ENCODE measurements around the gene ADGRA1. TPM values are rescaled to one million over a fixed set of nuclear protein-coding genes. Genes with fewer than 3 reads are reported as not detected.

The ADGRA1 gene
- total and polyA plus RNA-seq, 2 experiments from 2014 or later: 0.23 to 0.52 TPM

DNA sequence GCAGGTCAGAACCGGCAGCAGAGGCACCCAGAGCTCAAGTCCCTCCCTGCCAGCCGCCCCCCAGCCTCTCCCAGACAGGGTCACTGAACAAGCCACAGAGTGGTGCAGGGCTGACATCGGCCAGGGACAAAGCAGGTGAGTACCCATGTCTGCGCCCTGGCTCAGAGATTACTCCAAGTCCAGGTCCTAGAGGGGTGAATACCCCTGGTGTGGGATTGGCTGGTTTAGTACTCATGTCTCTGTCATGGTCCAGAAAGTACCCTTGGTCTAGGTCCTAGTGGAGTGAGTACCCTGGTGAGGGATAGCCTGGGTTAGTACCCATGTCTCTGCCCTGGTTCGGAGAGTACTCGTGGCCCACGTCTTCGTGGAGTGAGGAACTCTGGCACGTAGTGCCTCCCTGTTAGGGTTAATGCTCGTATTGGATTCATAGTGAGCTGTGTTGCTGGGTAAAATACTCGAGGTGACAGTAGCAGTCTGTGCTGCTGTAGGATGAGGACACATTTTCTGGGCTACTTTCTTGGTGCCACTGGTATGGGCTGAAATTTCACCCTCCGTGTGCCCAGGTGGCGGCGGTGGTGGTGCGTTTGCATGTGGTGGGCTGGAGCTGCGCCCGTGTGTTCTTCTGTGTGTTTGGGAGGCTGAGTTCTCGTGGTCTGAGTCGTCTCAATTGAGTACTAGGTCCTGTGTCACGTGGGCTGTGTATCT lies 46.8 kb downstream of the ADGRA1 start (continued):
- TF ChIP-seq, protein P1, sequence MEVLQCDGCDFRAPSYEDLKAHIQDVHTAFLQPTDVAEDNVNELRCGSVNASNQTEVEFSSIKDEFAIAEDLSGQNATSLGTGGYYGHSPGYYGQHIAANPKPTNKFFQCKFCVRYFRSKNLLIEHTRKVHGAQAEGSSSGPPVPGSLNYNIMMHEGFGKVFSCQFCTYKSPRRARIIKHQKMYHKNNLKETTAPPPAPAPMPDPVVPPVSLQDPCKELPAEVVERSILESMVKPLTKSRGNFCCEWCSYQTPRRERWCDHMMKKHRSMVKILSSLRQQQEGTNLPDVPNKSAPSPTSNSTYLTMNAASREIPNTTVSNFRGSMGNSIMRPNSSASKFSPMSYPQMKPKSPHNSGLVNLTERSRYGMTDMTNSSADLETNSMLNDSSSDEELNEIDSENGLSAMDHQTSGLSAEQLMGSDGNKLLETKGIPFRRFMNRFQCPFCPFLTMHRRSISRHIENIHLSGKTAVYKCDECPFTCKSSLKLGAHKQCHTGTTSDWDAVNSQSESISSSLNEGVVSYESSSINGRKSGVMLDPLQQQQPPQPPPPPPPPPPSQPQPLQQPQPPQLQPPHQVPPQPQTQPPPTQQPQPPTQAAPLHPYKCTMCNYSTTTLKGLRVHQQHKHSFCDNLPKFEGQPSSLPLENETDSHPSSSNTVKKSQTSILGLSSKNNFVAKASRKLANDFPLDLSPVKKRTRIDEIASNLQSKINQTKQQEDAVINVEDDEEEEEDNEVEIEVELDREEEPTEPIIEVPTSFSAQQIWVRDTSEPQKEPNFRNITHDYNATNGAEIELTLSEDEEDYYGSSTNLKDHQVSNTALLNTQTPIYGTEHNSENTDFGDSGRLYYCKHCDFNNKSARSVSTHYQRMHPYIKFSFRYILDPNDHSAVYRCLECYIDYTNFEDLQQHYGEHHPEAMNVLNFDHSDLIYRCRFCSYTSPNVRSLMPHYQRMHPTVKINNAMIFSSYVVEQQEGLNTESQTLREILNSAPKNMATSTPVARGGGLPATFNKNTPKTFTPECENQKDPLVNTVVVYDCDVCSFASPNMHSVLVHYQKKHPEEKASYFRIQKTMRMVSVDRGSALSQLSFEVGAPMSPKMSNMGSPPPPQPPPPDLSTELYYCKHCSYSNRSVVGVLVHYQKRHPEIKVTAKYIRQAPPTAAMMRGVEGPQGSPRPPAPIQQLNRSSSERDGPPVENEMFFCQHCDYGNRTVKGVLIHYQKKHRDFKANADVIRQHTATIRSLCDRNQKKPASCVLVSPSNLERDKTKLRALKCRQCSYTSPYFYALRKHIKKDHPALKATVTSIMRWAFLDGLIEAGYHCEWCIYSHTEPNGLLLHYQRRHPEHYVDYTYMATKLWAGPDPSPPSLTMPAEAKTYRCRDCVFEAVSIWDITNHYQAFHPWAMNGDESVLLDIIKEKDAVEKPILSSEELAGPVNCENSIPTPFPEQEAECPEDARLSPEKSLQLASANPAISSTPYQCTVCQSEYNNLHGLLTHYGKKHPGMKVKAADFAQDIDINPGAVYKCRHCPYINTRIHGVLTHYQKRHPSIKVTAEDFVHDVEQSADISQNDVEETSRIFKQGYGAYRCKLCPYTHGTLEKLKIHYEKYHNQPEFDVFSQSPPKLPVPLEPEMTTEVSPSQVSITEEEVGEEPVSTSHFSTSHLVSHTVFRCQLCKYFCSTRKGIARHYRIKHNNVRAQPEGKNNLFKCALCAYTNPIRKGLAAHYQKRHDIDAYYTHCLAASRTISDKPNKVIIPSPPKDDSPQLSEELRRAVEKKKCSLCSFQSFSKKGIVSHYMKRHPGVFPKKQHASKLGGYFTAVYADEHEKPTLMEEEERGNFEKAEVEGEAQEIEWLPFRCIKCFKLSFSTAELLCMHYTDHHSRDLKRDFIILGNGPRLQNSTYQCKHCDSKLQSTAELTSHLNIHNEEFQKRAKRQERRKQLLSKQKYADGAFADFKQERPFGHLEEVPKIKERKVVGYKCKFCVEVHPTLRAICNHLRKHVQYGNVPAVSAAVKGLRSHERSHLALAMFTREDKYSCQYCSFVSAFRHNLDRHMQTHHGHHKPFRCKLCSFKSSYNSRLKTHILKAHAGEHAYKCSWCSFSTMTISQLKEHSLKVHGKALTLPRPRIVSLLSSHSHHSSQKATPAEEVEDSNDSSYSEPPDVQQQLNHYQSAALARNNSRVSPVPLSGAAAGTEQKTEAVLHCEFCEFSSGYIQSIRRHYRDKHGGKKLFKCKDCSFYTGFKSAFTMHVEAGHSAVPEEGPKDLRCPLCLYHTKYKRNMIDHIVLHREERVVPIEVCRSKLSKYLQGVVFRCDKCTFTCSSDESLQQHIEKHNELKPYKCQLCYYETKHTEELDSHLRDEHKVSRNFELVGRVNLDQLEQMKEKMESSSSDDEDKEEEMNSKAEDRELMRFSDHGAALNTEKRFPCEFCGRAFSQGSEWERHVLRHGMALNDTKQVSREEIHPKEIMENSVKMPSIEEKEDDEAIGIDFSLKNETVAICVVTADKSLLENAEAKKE (CRISPR knock-in tag; IDR thresholded peaks at IDR 0.05): no peak
- TF ChIP-seq, protein P2, sequence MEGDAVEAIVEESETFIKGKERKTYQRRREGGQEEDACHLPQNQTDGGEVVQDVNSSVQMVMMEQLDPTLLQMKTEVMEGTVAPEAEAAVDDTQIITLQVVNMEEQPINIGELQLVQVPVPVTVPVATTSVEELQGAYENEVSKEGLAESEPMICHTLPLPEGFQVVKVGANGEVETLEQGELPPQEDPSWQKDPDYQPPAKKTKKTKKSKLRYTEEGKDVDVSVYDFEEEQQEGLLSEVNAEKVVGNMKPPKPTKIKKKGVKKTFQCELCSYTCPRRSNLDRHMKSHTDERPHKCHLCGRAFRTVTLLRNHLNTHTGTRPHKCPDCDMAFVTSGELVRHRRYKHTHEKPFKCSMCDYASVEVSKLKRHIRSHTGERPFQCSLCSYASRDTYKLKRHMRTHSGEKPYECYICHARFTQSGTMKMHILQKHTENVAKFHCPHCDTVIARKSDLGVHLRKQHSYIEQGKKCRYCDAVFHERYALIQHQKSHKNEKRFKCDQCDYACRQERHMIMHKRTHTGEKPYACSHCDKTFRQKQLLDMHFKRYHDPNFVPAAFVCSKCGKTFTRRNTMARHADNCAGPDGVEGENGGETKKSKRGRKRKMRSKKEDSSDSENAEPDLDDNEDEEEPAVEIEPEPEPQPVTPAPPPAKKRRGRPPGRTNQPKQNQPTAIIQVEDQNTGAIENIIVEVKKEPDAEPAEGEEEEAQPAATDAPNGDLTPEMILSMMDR (conservative IDR thresholded peaks at IDR 0.05; ENCODE audit: low read depth in 2 of 2): no peak

DNA sequence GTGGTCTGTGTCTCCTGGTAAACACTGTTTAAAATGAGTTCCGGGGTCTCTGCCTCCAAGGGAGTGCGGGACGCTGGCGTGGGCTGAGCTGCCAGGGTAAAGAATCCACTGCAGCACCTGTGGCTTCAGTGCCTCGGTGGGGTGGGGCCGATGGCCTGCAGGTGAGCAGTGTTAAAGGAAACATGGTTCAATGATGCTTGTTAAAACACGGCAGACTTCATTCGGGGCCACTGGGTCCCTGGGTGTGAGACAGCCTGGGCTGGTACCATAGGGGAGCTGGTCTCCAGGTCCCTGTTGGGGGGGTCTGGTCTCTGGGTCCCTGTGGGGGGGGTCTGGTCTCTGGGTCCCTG lies 47.4 kb downstream of the ADGRA1 start:
- Mint-ChIP-seq H3K27ac (no peak overlapping the region), H3K36me3 (ENCODE audit: low read depth) (no peaks in the 10 kb centered on the region), H3K27me3 (ENCODE audit: insufficient read depth, low read depth, poor library complexity) (peaks cover 11% of the 10 kb centered on the region), H3K9me3 (no peaks in the 10 kb centered on the region; the same call in 1 of the 3 replicates), H3K4me1 (no peaks in the 10 kb centered on the region), H3K4me3 (no peak overlapping the region)
- H3K27ac ChIP-seq (ENCODE audit: low read depth): no peak overlapping the region
- H2AFZ ChIP-seq: no peak overlapping the region
- no peaks in the 10 kb centered on the region for H3F3A ChIP-seq (replicated peaks; ENCODE audit: low read depth)
- no peak overlapping the region for H3K4me2 ChIP-seq
- TF ChIP-seq, protein P3, sequence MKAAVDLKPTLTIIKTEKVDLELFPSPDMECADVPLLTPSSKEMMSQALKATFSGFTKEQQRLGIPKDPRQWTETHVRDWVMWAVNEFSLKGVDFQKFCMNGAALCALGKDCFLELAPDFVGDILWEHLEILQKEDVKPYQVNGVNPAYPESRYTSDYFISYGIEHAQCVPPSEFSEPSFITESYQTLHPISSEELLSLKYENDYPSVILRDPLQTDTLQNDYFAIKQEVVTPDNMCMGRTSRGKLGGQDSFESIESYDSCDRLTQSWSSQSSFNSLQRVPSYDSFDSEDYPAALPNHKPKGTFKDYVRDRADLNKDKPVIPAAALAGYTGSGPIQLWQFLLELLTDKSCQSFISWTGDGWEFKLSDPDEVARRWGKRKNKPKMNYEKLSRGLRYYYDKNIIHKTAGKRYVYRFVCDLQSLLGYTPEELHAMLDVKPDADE (IDR thresholded peaks at IDR 0.05): no peak
- TF ChIP-seq NANOG (IDR thresholded peaks at IDR 0.05; ENCODE audit: borderline replicate concordance) (no peak), ZNF331 (CRISPR knock-in tag; IDR thresholded peaks at IDR 0.05; ENCODE audit: low read depth) (no peak), EZH2 (IDR thresholded peaks at IDR 0.05; ENCODE audit: low read depth, unreplicated experiment) (no peak), EZH2phosphoT487 (IDR thresholded peaks at IDR 0.05; ENCODE audit: unreplicated experiment) (no peak)
- TF ChIP-seq, protein P4, sequence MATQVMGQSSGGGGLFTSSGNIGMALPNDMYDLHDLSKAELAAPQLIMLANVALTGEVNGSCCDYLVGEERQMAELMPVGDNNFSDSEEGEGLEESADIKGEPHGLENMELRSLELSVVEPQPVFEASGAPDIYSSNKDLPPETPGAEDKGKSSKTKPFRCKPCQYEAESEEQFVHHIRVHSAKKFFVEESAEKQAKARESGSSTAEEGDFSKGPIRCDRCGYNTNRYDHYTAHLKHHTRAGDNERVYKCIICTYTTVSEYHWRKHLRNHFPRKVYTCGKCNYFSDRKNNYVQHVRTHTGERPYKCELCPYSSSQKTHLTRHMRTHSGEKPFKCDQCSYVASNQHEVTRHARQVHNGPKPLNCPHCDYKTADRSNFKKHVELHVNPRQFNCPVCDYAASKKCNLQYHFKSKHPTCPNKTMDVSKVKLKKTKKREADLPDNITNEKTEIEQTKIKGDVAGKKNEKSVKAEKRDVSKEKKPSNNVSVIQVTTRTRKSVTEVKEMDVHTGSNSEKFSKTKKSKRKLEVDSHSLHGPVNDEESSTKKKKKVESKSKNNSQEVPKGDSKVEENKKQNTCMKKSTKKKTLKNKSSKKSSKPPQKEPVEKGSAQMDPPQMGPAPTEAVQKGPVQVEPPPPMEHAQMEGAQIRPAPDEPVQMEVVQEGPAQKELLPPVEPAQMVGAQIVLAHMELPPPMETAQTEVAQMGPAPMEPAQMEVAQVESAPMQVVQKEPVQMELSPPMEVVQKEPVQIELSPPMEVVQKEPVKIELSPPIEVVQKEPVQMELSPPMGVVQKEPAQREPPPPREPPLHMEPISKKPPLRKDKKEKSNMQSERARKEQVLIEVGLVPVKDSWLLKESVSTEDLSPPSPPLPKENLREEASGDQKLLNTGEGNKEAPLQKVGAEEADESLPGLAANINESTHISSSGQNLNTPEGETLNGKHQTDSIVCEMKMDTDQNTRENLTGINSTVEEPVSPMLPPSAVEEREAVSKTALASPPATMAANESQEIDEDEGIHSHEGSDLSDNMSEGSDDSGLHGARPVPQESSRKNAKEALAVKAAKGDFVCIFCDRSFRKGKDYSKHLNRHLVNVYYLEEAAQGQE (IDR thresholded peaks at IDR 0.05; ENCODE audit: unreplicated experiment): no peak
- no peak; the same call in 2 of the 3 replicates for ATAC-seq
- no peak for DNase-seq (ENCODE audit: low spot score)
- H4K20me1 ChIP-seq (replicated peaks; ENCODE audit: insufficient read depth): no peaks in the 10 kb centered on the region
- no peaks in the 10 kb centered on the region for H3K9me2 ChIP-seq (ENCODE audit: insufficient read depth)
- no peak overlapping the region for H3K4me3 ChIP-seq
- no peaks in the 10 kb centered on the region for H3K27me3 ChIP-seq (ENCODE audit: insufficient read depth)
- no peaks in the 10 kb centered on the region for H3K4me1 ChIP-seq (ENCODE audit: insufficient read depth)
- no peaks in the 10 kb centered on the region for H3K36me3 ChIP-seq (ENCODE audit: insufficient read depth)
- no peaks in the 10 kb centered on the region for H3K79me2 ChIP-seq (replicated peaks; ENCODE audit: insufficient read depth)
